ENCODE measurements around the gene SLC8A1. TPM values are rescaled to one million over a fixed set of nuclear protein-coding genes. Genes with fewer than 3 reads are reported as not detected.

Gene SLC8A1
- polyA plus RNA-seq, 4 donors = 67.4 to 72.0 (median 68.1) TPM

GRCh38 chr2:40173276-40173675 is 278.6 kb downstream of the SLC8A1 start:
- no peak for DNase-seq (ENCODE audit: low read depth in 4 of 4, low spot score in 3 of 4)

- DNase-seq (ENCODE audit: low read depth in 4 of 4, low spot score in 3 of 4) = no peak
These were observed 282.0 kb downstream of the SLC8A1 start for GRCh38 chr2:40169856-40170255.

GRCh38 chr2:40169430-40169829 is 282.5 kb downstream of the SLC8A1 start:
- no peak for DNase-seq (ENCODE audit: low read depth in 4 of 4, low spot score in 3 of 4)

GRCh38 chr2:40168546-40168945 is 283.3 kb downstream of the SLC8A1 start:
- DNase-seq (ENCODE audit: low read depth in 4 of 4, low spot score in 3 of 4) = no peak

GRCh38 chr2:40168032-40168431 is 283.9 kb downstream of the SLC8A1 start:
- DNase-seq (ENCODE audit: low read depth in 4 of 4, low spot score in 3 of 4) = no peak

GRCh38 chr2:40166006-40166405 is 285.9 kb downstream of the SLC8A1 start:
- DNase-seq (ENCODE audit: low read depth in 4 of 4, low spot score in 3 of 4) = no peak

GRCh38 chr2:40165509-40165844 is 286.4 kb downstream of the SLC8A1 start:
- DNase-seq (ENCODE audit: low read depth in 4 of 4, low spot score in 3 of 4) = no peak

- DNase-seq (ENCODE audit: low read depth in 4 of 4, low spot score in 3 of 4) = no peak
These were observed 287.0 kb downstream of the SLC8A1 start for GRCh38 chr2:40164736-40165508.

- no peak for DNase-seq (ENCODE audit: low read depth in 4 of 4, low spot score in 3 of 4)
These were observed 289.9 kb downstream of the SLC8A1 start for GRCh38 chr2:40161986-40162385.

GRCh38 chr2:40160751-40161218 is 291.1 kb downstream of the SLC8A1 start:
- DNase-seq (ENCODE audit: low read depth in 4 of 4, low spot score in 3 of 4) = no peak

- DNase-seq (ENCODE audit: low read depth in 4 of 4, low spot score in 3 of 4) = no peak
These were observed 292.6 kb downstream of the SLC8A1 start for GRCh38 chr2:40159333-40159732.

- DNase-seq (ENCODE audit: low read depth in 4 of 4, low spot score in 3 of 4) = no peak
These were observed 293.1 kb downstream of the SLC8A1 start for GRCh38 chr2:40158781-40159180.

GRCh38 chr2:40155728-40156127 is 296.2 kb downstream of the SLC8A1 start:
- DNase-seq (ENCODE audit: low read depth in 4 of 4, low spot score in 3 of 4) = no peak

- DNase-seq (ENCODE audit: low read depth in 4 of 4, low spot score in 3 of 4) = no peak
These were observed 301.6 kb downstream of the SLC8A1 start for GRCh38 chr2:40150266-40150665.

- no peak for DNase-seq (ENCODE audit: low read depth in 4 of 4, low spot score in 3 of 4)
These were observed 303.6 kb downstream of the SLC8A1 start for GRCh38 chr2:40148334-40148733.

- no peak for DNase-seq (ENCODE audit: low read depth in 4 of 4, low spot score in 3 of 4)
These were observed 304.5 kb downstream of the SLC8A1 start for GRCh38 chr2:40147360-40147759.

- no peak for DNase-seq (ENCODE audit: low read depth in 4 of 4, low spot score in 3 of 4)
These were observed 307.9 kb downstream of the SLC8A1 start for GRCh38 chr2:40144022-40144421.

- DNase-seq (ENCODE audit: low read depth in 4 of 4, low spot score in 3 of 4) = no peak
These were observed 313.6 kb downstream of the SLC8A1 start for GRCh38 chr2:40138314-40138713.

GRCh38 chr2:40131081-40131704 is 320.7 kb downstream of the SLC8A1 start:
- DNase-seq (ENCODE audit: low read depth in 4 of 4, low spot score in 3 of 4) = no peak

GRCh38 chr2:40130251-40130994 is 321.5 kb downstream of the SLC8A1 start:
- no peak for DNase-seq (ENCODE audit: low read depth in 4 of 4, low spot score in 3 of 4)

- DNase-seq (ENCODE audit: low read depth in 4 of 4, low spot score in 3 of 4) = no peak
These were observed 322.2 kb downstream of the SLC8A1 start for GRCh38 chr2:40129725-40130124.

GRCh38 chr2:40128796-40129195 is 323.1 kb downstream of the SLC8A1 start:
- no peak for DNase-seq (ENCODE audit: low read depth in 4 of 4, low spot score in 3 of 4)
